GM12878 (cell line): ENCODE measurements around the gene LEKR1. TPM values are rescaled to one million over a fixed set of nuclear protein-coding genes. Genes with fewer than 3 reads are reported as not detected.

Experiments used
- ATAC-seq: fragments of 200-7000 bp; cut with Tn5 transposase; 3 replicates; pipeline ENCODE4 v1.9.1; 2020; ENCODE audit warnings: mild to moderate bottlenecking, moderate library complexity
- BruUV-seq: library from RNA; stranded (reverse); fragments of 400-500 nt; replicated peaks from 2 replicates; lab custom pipeline; 2021; lab: Mats Ljungman, UMichigan
- CTCF ChIA-PET: fragments of 300-600 bp; sonication (Branson Sonifier 250); formaldehyde crosslinking; extraction: SDS; loops from one replicate; lab custom pipeline; 2021; ENCODE audit warnings: inconsistent platforms; lab: Yijun Ruan, JAX
- POLR2A ChIA-PET: fragments of 350-600 bp; formaldehyde crosslinking; extraction: SDS; loops from one replicate; lab custom pipeline; 2021; ENCODE audit warnings: inconsistent platforms; lab: Charles Lee
- RAD21 ChIA-PET: fragments of 300-600 bp; sonication (Branson Sonifier 250); formaldehyde crosslinking; loops from one replicate; lab custom pipeline; 2023; ENCODE audit warnings: antibody characterized with exemption; ENCODE audit not compliant: unreplicated experiment; lab: Charles Lee
- SMC1A ChIA-PET: fragments of 300-600 bp; sonication (Branson Sonifier 250); formaldehyde crosslinking; loops from one replicate; lab custom pipeline; 2023; ENCODE audit not compliant: unreplicated experiment, uncharacterized antibody; lab: Charles Lee
- DNase-seq: peaks from one replicate; pipeline ENCODE4 v3.0.0-alpha.2; 2011; ENCODE audit warnings: low read depth, low spot score
- FAIRE-seq: peaks from 3 replicates; lab custom pipeline; 2011; peaks lifted over from hg19 to GRCh38; lab: Jason Lieb, UNC
- H2AFZ ChIP-seq: 2 replicates; pipeline ENCODE4 v1.6.0; 2011; ENCODE audit warnings: low read depth, low read length, control low read depth; ENCODE audit not compliant: control insufficient read depth
- H3K27ac ChIP-seq: 2 replicates; pipeline ENCODE4 v1.5.1; 2011; ENCODE audit warnings: control low read depth; ENCODE audit not compliant: control insufficient read depth, insufficient read depth
- H3K27me3 ChIP-seq, 2 experiments: replicated peaks in 1 of 2; 2 replicates each; pipeline versions ENCODE4 v1.6.0 to v1.6.1; 2011; ENCODE audit warnings: low read length in 1 of 2; ENCODE audit not compliant: control insufficient read depth in 2 of 2, insufficient read depth in 2 of 2
- H3K36me3 ChIP-seq, 2 experiments: 2 replicates each; pipeline ENCODE4 v1.5.1; 2011; ENCODE audit warnings: low read length in 1 of 2; ENCODE audit not compliant: control insufficient read depth in 2 of 2, insufficient read depth in 2 of 2
- H3K4me1 ChIP-seq: 2 replicates; pipeline ENCODE4 v1.6.1; 2011; ENCODE audit warnings: mild to moderate bottlenecking, low read length, moderate library complexity, mixed read lengths; ENCODE audit not compliant: control insufficient read depth, insufficient read depth
- H3K4me2 ChIP-seq: 2 replicates; pipeline ENCODE4 v1.6.0; 2011; ENCODE audit warnings: control low read depth; ENCODE audit not compliant: control insufficient read depth, insufficient read depth
- H3K4me3 ChIP-seq: fragments of 200-600 bp; sonication (generic); 2 replicates; pipeline ENCODE4 v1.5.1; 2016
- H3K79me2 ChIP-seq: 2 replicates; pipeline ENCODE4 v1.6.0; 2011; ENCODE audit warnings: low read length; ENCODE audit not compliant: control insufficient read depth, insufficient read depth
- H3K9ac ChIP-seq: 2 replicates; pipeline ENCODE4 v1.8.0; 2011; ENCODE audit warnings: low read length, control low read depth, mixed read lengths; ENCODE audit not compliant: control insufficient read depth, insufficient read depth
- H3K9me3 ChIP-seq: replicated peaks from 3 replicates; pipeline ENCODE4 v1.5.1; 2011; ENCODE audit warnings: mild to moderate bottlenecking, low read length; ENCODE audit not compliant: control insufficient read depth, insufficient read depth
- H4K20me1 ChIP-seq: 2 replicates; pipeline ENCODE4 v1.6.0; 2011; ENCODE audit not compliant: control insufficient read depth, insufficient read depth
- ATF7 ChIP-seq: fragments of 450-650 bp; IDR thresholded peaks from 2 replicates; pipeline ENCODE4 v1.6.1; 2016; ENCODE audit warnings: low read depth, mild to moderate bottlenecking
- BCL11A ChIP-seq: IDR thresholded peaks from 2 replicates; pipeline ENCODE4 v1.6.1; 2011; ENCODE audit warnings: low read depth, low read length
- BMI1 ChIP-seq: fragments of 450-650 bp; IDR thresholded peaks from 2 replicates; pipeline ENCODE4 v1.6.1; 2016; ENCODE audit warnings: mild to moderate bottlenecking, moderate library complexity, borderline replicate concordance
- CBX5 ChIP-seq: sonication (generic); IDR thresholded peaks from 2 replicates; pipeline ENCODE4 v1.6.1; 2016; ENCODE audit warnings: low read depth, moderate library complexity, mild to moderate bottlenecking, inconsistent platforms
- CHD1 ChIP-seq: IDR thresholded peaks from 2 replicates; pipeline ENCODE4 v1.6.1; 2012; ENCODE audit warnings: low read depth, low read length, improper control_type of control experiment
- CREB1 ChIP-seq: IDR thresholded peaks from 2 replicates; pipeline ENCODE4 v1.6.1; 2012; ENCODE audit warnings: low read depth, mild to moderate bottlenecking, inconsistent platforms
- DPF2 ChIP-seq: fragments of 450-650 bp; IDR thresholded peaks from 2 replicates; pipeline ENCODE4 v1.6.1; 2017; ENCODE audit warnings: mild to moderate bottlenecking
- FOXM1 ChIP-seq: IDR thresholded peaks from 2 replicates; pipeline ENCODE4 v1.6.1; 2012; ENCODE audit warnings: low read depth, mild to moderate bottlenecking, inconsistent platforms, low read length, moderate library complexity
- GATAD2B ChIP-seq: fragments of 450-650 bp; conservative IDR thresholded peaks from 2 replicates; pipeline ENCODE4 v1.6.1; 2017; ENCODE audit warnings: low read depth, mild to moderate bottlenecking, moderate library complexity
- MXI1 ChIP-seq: fragments of 150-350 bp; IDR thresholded peaks from 2 replicates; pipeline ENCODE4 v1.6.1; 2011; ENCODE audit warnings: low read depth, mild to moderate bottlenecking, inconsistent platforms, low read length, improper control_type of control experiment
- NBN ChIP-seq: fragments of 450-650 bp; IDR thresholded peaks from 2 replicates; pipeline ENCODE4 v1.6.1; 2016
- NFIC ChIP-seq: IDR thresholded peaks from 2 replicates; pipeline ENCODE4 v1.6.1; 2012; ENCODE audit warnings: low read depth, mild to moderate bottlenecking, inconsistent platforms, low read length, moderate library complexity
- NFYA ChIP-seq: IDR thresholded peaks from 2 replicates; pipeline ENCODE4 v1.6.1; 2011; ENCODE audit warnings: low read depth, mild to moderate bottlenecking, low read length, improper control_type of control experiment, borderline replicate concordance
- PAX8 ChIP-seq: fragments of 450-650 bp; IDR thresholded peaks from 2 replicates; pipeline ENCODE4 v1.6.1; 2017; ENCODE audit warnings: mild to moderate bottlenecking, moderate library complexity
- POLR2AphosphoS5 ChIP-seq: IDR thresholded peaks from 2 replicates; pipeline ENCODE4 v1.6.1; 2011; ENCODE audit warnings: mild to moderate bottlenecking, low read length, inconsistent platforms
- SMC3 ChIP-seq: IDR thresholded peaks from 2 replicates; pipeline ENCODE4 v1.6.1; 2011; ENCODE audit warnings: low read length, improper control_type of control experiment, borderline replicate concordance
- SRF ChIP-seq, 2 experiments: IDR thresholded peaks; 2 replicates each; pipeline ENCODE4 v1.6.1; 2011; ENCODE audit warnings: low read depth in 2 of 2, low read length in 2 of 2, mild to moderate bottlenecking in 1 of 2, moderate library complexity in 1 of 2
- TBL1XR1 ChIP-seq: IDR thresholded peaks from 2 replicates; pipeline ENCODE4 v1.6.1; 2012; ENCODE audit warnings: low read depth, low read length, improper control_type of control experiment
- TCF3 ChIP-seq: IDR thresholded peaks from 2 replicates; pipeline ENCODE4 v1.6.1; 2012; ENCODE audit warnings: low read depth, mild to moderate bottlenecking, low read length, borderline replicate concordance; ENCODE audit not compliant: insufficient read depth
- YBX1 ChIP-seq: fragments of 450-650 bp; IDR thresholded peaks from 2 replicates; pipeline ENCODE4 v1.6.1; 2016; ENCODE audit warnings: antibody characterized with exemption
- ZNF217 ChIP-seq: fragments of 450-650 bp; IDR thresholded peaks from 2 replicates; pipeline ENCODE4 v1.6.1; 2017; ENCODE audit warnings: antibody characterized with exemption, mild to moderate bottlenecking
- ZNF24 ChIP-seq: fragments of 450-650 bp; IDR thresholded peaks from 2 replicates; pipeline ENCODE4 v1.6.1; 2017; ENCODE audit warnings: antibody characterized with exemption, mild to moderate bottlenecking
- in situ Hi-C: fragments of 300-500 bp; cut with MboI; formaldehyde crosslinking; loops from 9 replicates; pipeline ENCODE4 v1.14.3; 2018; ENCODE audit warnings: mixed read lengths
- intact Hi-C: fragments of 100-400 bp; cut with micrococcal nuclease; formaldehyde crosslinking; loops from one replicate; pipeline ENCODE4 v1.14.2; 2022; ENCODE audit not compliant: unreplicated experiment
- polyA plus RNA-seq, 11 experiments: library from polyadenylated mRNA; depleted of rRNA in 4 of 11; unstranded in 6 of 11; stranded (reverse) in 5 of 11; fragments of >200 nt; fragmentation: Nextera tagmentation in 4 of 11; fragmentation: Illumina TruSeq in 1 of 11; extraction: Ambion mirVana in 4 of 11; extraction: Trizol in 1 of 11; gene quantifications; 1 replicate in 1 of 11; 2 replicates in 10 of 11; pipeline versions ENCODE4 v1.2.1 to v1.2.3, GENCODE V29; 2011 to 2016; ENCODE audit warnings: inconsistent platforms in 2 of 11, missing spikeins in 2 of 11, low read depth in 1 of 11
- total RNA-seq, 4 experiments: library from RNA; depleted of rRNA in 3 of 4; stranded (reverse); fragments of >200 nt in 3 of 4; fragmentation: Illumina TruSeq in 1 of 4; extraction: Trizol in 1 of 4; gene quantifications; 2 replicates each; pipeline versions ENCODE4 v1.2.1 to v1.2.3, GENCODE V29; 2013 to 2021
- TF ChIP-seq, protein P1 (sequence below): IDR thresholded peaks from 2 replicates; pipeline ENCODE4 v1.6.1; 2011; ENCODE audit warnings: low read depth, mild to moderate bottlenecking, low read length, moderate library complexity, borderline replicate concordance; ENCODE audit errors: extremely low read depth
- TF ChIP-seq, protein P2 (sequence below): IDR thresholded peaks from 2 replicates; pipeline ENCODE4 v1.6.1; 2011; ENCODE audit warnings: borderline replicate concordance, low read depth, mild to moderate bottlenecking, moderate library complexity, mixed read lengths, low read length; ENCODE audit not compliant: insufficient read depth; ENCODE audit errors: extremely low read length
- TF ChIP-seq, protein P3 (sequence below), 3 experiments: IDR thresholded peaks in 2 of 3; conservative IDR thresholded peaks in 1 of 3; 2 replicates each; pipeline ENCODE4 v1.5.1; 2011; ENCODE audit warnings: low read depth in 3 of 3, low read length in 3 of 3, mild to moderate bottlenecking in 3 of 3, control low read depth in 2 of 3, moderate library complexity in 2 of 3, inconsistent platforms in 1 of 3, mixed read lengths in 1 of 3; ENCODE audit not compliant: control insufficient read depth in 2 of 3, insufficient read depth in 1 of 3; ENCODE audit errors: extremely low read depth in 1 of 3

LEKR1 gene
- total and polyA plus RNA-seq, 10 of the 15 experiments (the other 5 are each of a cell fraction or from before 2014, with no cell fraction given) = 0.48 to 3.2 (median 1.3) TPM

DNA sequence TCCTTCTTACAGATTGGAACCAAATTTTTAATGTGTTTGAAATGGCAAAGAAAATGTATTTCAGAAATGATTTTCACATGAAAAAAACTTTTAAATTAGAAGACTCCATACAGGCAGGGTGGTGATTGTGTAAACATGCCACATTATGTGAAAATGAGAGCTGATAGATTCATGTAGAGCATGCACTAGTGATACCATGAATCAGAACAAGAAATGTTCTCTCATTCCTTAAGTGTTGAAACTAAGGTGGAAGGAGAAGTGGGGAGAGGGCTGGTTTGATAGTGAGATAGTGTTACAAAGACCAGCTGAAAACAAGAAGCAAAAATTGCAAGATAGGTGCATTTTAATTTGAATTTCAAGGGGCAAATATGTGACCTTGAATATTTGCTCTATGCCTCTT lies 233.5 kb downstream of the LEKR1 start:
- ATAC-seq = peak; percentile 83
- CTCF ChIA-PET = no interaction called here
- no peaks in the 10 kb centered on the region for H3K27me3 ChIP-seq
- POLR2A ChIA-PET = no interaction called here
- RAD21 ChIA-PET = interaction anchor here (0.7 kb wide), 2 partner anchors 77 to 155 kb away, joined by 3 read pairs; no protein-coding TSS in a partner anchor
- peak; percentile 61 for FAIRE-seq
- BruUV-seq = no TSS peak
- no peak overlapping the region; the same call in 1 of the 2 replicates for H2AFZ ChIP-seq
- H3K79me2 ChIP-seq = no peaks in the 10 kb centered on the region
- peak overlapping the region; percentile 23; the same call in 1 of the 2 replicates for H3K4me3 ChIP-seq
- H3K27ac ChIP-seq = peak overlapping the region; percentile 55; the same call in 1 of the 2 replicates
- no peaks in the 10 kb centered on the region for H3K36me3 ChIP-seq
- no peaks in the 10 kb centered on the region for H4K20me1 ChIP-seq
- DNase-seq = peak; percentile 42
- in situ Hi-C loops (no loop called here), intact Hi-C loops (no loop called here)
- H3K4me1 ChIP-seq = peaks cover 33% of the 10 kb centered on the region
- SMC1A ChIA-PET = interaction anchor here (0.7 kb wide), 1 partner anchor 8 kb away, joined by 3 read pairs; no protein-coding TSS in a partner anchor
- H3K9ac ChIP-seq = no peak overlapping the region
- 0 out of 2 replicates have a peak overlapping the region, but pooled peaks have one; percentile 28 for H3K4me2 ChIP-seq
- H3K9me3 ChIP-seq = no peaks in the 10 kb centered on the region
- TF ChIP-seq CREB1 = no peak
- no peak for TF ChIP-seq POLR2AphosphoS5
- no peak for TF ChIP-seq GATAD2B
- TF ChIP-seq DPF2 = no peak
- peak; percentile 17; the same call in 1 of the 2 replicates for TF ChIP-seq ATF7
- TF ChIP-seq ZNF217 = peak; percentile 63; the same call in 1 of the 2 replicates
- no peak for TF ChIP-seq TBL1XR1
- TF ChIP-seq, protein P1, sequence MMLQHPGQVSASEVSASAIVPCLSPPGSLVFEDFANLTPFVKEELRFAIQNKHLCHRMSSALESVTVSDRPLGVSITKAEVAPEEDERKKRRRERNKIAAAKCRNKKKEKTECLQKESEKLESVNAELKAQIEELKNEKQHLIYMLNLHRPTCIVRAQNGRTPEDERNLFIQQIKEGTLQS = no peak
- TF ChIP-seq, protein P2, sequence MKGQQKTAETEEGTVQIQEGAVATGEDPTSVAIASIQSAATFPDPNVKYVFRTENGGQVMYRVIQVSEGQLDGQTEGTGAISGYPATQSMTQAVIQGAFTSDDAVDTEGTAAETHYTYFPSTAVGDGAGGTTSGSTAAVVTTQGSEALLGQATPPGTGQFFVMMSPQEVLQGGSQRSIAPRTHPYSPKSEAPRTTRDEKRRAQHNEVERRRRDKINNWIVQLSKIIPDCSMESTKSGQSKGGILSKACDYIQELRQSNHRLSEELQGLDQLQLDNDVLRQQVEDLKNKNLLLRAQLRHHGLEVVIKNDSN = no peak
- peak; percentile 89 for TF ChIP-seq BCL11A
- no peak for TF ChIP-seq YBX1
- TF ChIP-seq FOXM1 = peak; percentile 86; the same call in 1 of the 2 replicates
- no peak; the same call in 1 of the 2 replicates for TF ChIP-seq CBX5
- TF ChIP-seq NFIC = peak; percentile 91
- no peak for TF ChIP-seq CHD1
- TF ChIP-seq ZNF24 = peak; percentile 70; the same call in 1 of the 2 replicates
- TF ChIP-seq TCF3 = no peak
- TF ChIP-seq PAX8 = no peak
- 0 out of 2 replicates have a peak, but pooled peaks have one; percentile 13 for TF ChIP-seq NBN
- no peak for TF ChIP-seq SMC3
- no peak for TF ChIP-seq NFYA
- TF ChIP-seq SRF (IDR thresholded peaks at IDR 0.05; ENCODE audit: low read depth in 2 of 2, low read length in 2 of 2) = 0 out of 4 replicates have a peak, but pooled peaks of 1 of the 2 experiments have one; percentile 34
- TF ChIP-seq, protein P3, sequence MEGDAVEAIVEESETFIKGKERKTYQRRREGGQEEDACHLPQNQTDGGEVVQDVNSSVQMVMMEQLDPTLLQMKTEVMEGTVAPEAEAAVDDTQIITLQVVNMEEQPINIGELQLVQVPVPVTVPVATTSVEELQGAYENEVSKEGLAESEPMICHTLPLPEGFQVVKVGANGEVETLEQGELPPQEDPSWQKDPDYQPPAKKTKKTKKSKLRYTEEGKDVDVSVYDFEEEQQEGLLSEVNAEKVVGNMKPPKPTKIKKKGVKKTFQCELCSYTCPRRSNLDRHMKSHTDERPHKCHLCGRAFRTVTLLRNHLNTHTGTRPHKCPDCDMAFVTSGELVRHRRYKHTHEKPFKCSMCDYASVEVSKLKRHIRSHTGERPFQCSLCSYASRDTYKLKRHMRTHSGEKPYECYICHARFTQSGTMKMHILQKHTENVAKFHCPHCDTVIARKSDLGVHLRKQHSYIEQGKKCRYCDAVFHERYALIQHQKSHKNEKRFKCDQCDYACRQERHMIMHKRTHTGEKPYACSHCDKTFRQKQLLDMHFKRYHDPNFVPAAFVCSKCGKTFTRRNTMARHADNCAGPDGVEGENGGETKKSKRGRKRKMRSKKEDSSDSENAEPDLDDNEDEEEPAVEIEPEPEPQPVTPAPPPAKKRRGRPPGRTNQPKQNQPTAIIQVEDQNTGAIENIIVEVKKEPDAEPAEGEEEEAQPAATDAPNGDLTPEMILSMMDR (IDR thresholded peaks at IDR 0.05 in 2 of 3, conservative IDR thresholded peaks at IDR 0.05 in 1 of 3; ENCODE audit: control insufficient read depth in 2 of 3, extremely low read depth in 1 of 3, insufficient read depth in 1 of 3, low read depth in 3 of 3, low read length in 3 of 3) = no peak
- no peak for TF ChIP-seq BMI1
- no peak for TF ChIP-seq MXI1
